Pancreas (tissue), 10 donors: ENCODE results near the gene DECR2. TPM values are rescaled to one million over a fixed set of nuclear protein-coding genes. Genes with fewer than 3 reads are reported as not detected.

Source experiments
- ATAC-seq, 4 donors: fragments of 200-7000 bp; cut with Tn5 transposase; one replicate each; pipeline versions ENCODE4 v1.8.0 to v1.9.1; 2020; ENCODE audit warnings: mild to moderate bottlenecking in 4 of 4, moderate library complexity in 4 of 4
- DNase-seq, 6 donors: peaks; one replicate each; pipeline ENCODE4 v3.0.0-alpha.2; 2020
- FAIRE-seq: peaks from 2 replicates; lab custom pipeline; 2012; peaks lifted over from hg19 to GRCh38; lab: Jason Lieb, UNC
- H3K27ac ChIP-seq, 4 donors: fragments of 200-600 bp; sonication (generic); 1 replicate in 3 of 4; 2 replicates in 1 of 4; pipeline versions ENCODE4 v1.5.0 to v1.8.0; 2020
- H3K27me3 ChIP-seq, 4 donors: fragments of 200-600 bp; one replicate each; pipeline ENCODE4 v1.8.0; 2021
- H3K36me3 ChIP-seq, 3 donors: fragments of 200-600 bp; sonication (generic) in 1 of 3; one replicate each; pipeline versions ENCODE4 v1.5.0 to v1.8.0; 2020 to 2021
- H3K4me1 ChIP-seq, 3 donors: fragments of 200-600 bp; one replicate each; pipeline ENCODE4 v1.8.0; 2021
- H3K4me3 ChIP-seq, 4 donors: fragments of 200-600 bp; sonication (generic) in 2 of 4; one replicate each; pipeline versions ENCODE4 v1.5.0 to v1.8.0; 2020 to 2021
- H3K9me3 ChIP-seq, 4 donors: fragments of 200-600 bp; one replicate each; pipeline ENCODE4 v1.8.0; 2021
- CTCF ChIP-seq, 4 donors: fragments of 200-600 bp; sonication (generic) in 3 of 4; IDR thresholded peaks; one replicate each; pipeline versions ENCODE4 v1.5.0 to v1.8.0; 2021; ENCODE audit warnings: antibody characterized with exemption in 4 of 4
- WGBS, 2 donors: extraction: QIAGEN DNeasy Blood & Tissue Kit; methylation state at CpG; one replicate each; pipeline ENCODE4 v1.1.7; 2013; 5-methylcytosine and 5-hydroxymethylcytosine counted together
- intact Hi-C, 3 donors: fragments of 100-400 bp; cut with DNase I; formaldehyde crosslinking; loops; one replicate each; pipeline versions ENCODE4 v1.11.1 to v1.14.2; 2022
- polyA plus RNA-seq, 2 donors: library from polyadenylated mRNA; stranded (reverse); fragments of 200-250 nt; gene quantifications; one replicate each; pipeline ENCODE4 v1.2.3, GENCODE V29; 2013
- total RNA-seq, 6 donors: library from RNA; stranded (reverse); fragmentation: NEBNext Ultra II Directional in 4 of 6; extraction: Animal tissue kit (Norgen Biotek cat#: 25700) in 4 of 6; gene quantifications; one replicate each; pipeline versions ENCODE4 v1.2.1 to v1.2.4, GENCODE V29; 2021 to 2023
- donor health status: healthy with polysubstance abuse.
- donor health status: DM: no; HTN: no; CAD: no; lungs with moderate emphysema.
- donor health status: DM: no; HTN: no; CAD: no.
- donor health status: control.
- donor health status: control.
- donor health status: Bipolar disorder and iron deficiency.
- donor health status: DM: yes; HTN: yes; CAD: no.
- donor health status: DM: no; HTN: no; CAD: no.
- donor health status: DM: no; HTN: no; CAD: no.
- donor health status: DM: yes; HTN: yes; CAD: no.

DECR2 gene
- total and polyA plus RNA-seq, 8 donors, result 9.2 to 68.0 (median 18.5) TPM

- FAIRE-seq, result no peak
- H3K4me3 ChIP-seq, result no peak overlapping the region
These were observed 52.8 kb downstream of the DECR2 start for GRCh38 chr16:454397-454940.

DNA sequence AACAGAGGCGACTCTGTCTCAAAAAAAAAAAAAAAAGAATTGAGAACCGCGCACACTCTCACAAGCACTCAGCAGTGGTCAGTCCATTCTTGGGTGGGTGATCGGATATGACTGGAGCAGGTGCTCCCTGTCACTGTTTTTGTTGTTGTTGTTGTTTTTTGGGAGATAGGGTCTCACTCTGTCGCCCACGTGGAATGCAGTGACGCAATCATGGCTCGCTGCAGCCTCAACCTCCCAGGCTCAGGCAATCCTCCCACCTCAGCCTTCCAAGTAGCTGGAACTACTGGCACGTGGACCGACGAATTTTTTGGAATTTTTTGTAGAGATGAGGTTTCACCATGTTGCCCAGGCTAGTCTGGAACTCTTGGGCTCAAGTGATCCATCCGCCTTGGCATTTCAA is 53.8 kb downstream of the DECR2 start:
- FAIRE-seq (no peak), DNase-seq (no peak), ATAC-seq (no peak)
- H3K4me1 ChIP-seq, result peaks cover 12 to 22% (median 16%) of the 10 kb centered on the region in 3 donors
- no peak overlapping the region for H3K4me3 ChIP-seq
- H3K9me3 ChIP-seq, result no peaks in the 10 kb centered on the region
- no peak for TF ChIP-seq CTCF (IDR thresholded peaks at IDR 0.05)
- intact Hi-C loops, result no loop called here
- no peaks in the 10 kb centered on the region for H3K36me3 ChIP-seq
- 92 to 96% methylated on average over 12 of the region's 12 CpGs for WGBS, 2 donors
- H3K27me3 ChIP-seq, result no peaks in the 10 kb centered on the region
- H3K27ac ChIP-seq, result no peak overlapping the region

More at GRCh38 chr16:454397-454940, 52.8 kb downstream of the DECR2 start:
- intact Hi-C loops, result no loop called here
- DNase-seq (no peak), ATAC-seq (no peak)
- peaks cover 12 to 26% (median 16%) of the 10 kb centered on the region in 3 donors for H3K4me1 ChIP-seq
- 93 to 95% methylated on average over 13 of the region's 13 CpGs for WGBS, 2 donors
- TF ChIP-seq CTCF (IDR thresholded peaks at IDR 0.05), result no peak
- no peaks in the 10 kb centered on the region for H3K36me3 ChIP-seq
- no peak overlapping the region for H3K27ac ChIP-seq
- no peaks in the 10 kb centered on the region for H3K27me3 ChIP-seq
- H3K9me3 ChIP-seq, result no peaks in the 10 kb centered on the region

DNA sequence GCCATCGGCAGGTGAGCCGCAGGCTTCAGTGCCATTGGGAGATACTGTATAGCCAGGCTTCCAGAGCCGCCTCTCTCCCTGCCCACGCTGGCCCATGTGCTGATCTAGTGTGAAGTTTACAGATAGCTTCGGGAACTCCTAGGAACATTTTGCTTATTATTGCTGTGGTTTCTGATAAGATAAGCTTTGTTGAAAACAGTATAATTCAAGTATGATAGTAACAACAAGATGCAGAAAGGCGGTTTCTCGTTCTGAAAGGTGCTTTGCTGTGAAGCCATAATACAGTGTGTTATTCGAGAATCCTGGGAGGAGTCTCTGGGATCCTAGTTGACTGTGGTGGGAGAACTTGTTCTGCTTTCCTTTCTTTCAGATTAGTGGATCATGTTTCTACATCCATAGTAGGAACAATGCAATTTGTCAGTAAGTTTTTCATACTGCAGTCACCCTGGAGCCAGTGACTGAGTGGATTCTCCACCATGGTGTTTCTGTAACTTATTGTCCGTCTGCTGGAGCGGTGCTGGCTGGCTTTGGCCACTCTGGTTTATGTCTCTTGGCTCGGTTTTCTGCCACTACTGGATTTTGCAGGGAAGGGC is 55.3 kb downstream of the DECR2 start:
- H3K9me3 ChIP-seq, result no peaks in the 10 kb centered on the region
- DNase-seq (no peak), ATAC-seq (peak; percentile 61 to 77 (median 70)), FAIRE-seq (no peak)
- H3K27me3 ChIP-seq, result no peaks in the 10 kb centered on the region
- peaks cover 12 to 21% (median 16%) of the 10 kb centered on the region in 3 donors for H3K4me1 ChIP-seq
- H3K36me3 ChIP-seq, result no peaks in the 10 kb centered on the region
- H3K27ac ChIP-seq, result peak overlapping the region; percentile 9 to 49 (median 34)
- no peak for TF ChIP-seq CTCF (IDR thresholded peaks at IDR 0.05)
- intact Hi-C loops, result no loop called here
- 20 to 21% methylated on average over 11 of the region's 11 CpGs for WGBS, 2 donors
- H3K4me3 ChIP-seq, result no peak overlapping the region

DNA sequence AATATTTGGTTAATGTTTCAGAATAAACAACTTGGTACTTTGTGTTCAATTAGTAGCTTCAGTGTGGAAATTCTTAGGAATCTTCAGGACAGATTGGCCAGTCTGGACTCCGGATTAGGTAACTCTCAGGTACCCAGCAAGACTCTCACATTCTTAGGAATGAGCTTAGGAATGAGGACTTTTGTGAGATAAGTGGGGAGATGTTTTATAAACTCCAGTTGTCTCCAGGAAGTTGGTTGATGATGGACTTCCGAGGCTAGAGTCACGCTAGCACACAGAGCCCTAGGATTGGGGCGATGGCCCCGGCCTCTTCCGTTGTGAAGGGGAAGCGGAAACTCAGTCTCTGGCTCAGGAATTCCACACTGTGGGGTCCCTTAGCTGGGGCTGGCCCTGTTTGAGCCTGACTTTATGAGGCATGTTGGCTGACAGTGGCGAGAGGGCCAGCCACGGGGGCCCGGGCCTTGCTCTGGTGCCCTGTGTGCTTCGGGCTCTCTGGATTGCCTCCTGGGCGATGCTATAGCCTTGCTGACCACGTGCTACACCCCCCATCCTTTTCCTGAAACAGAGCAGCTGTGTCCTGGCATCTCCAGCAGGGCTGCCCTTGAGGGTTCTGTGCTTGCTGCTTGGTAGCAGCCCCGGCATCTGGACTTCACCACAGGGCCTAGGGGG is 56.2 kb downstream of the DECR2 start:
- Histone ChIP-seq H3K27ac (peak overlapping the region; percentile 9 to 49 (median 42)), H3K9me3 (no peaks in the 10 kb centered on the region), H3K36me3 (no peaks in the 10 kb centered on the region), H3K27me3 (no peaks in the 10 kb centered on the region), H3K4me1 (peaks cover 12 to 21% (median 16%) of the 10 kb centered on the region in 3 donors), H3K4me3 (no peak overlapping the region)
- WGBS, 2 donors, result 70 to 73% methylated on average over 14 of the region's 14 CpGs
- TF ChIP-seq CTCF (IDR thresholded peaks at IDR 0.05), result no peak
- intact Hi-C loops, result no loop called here
- peak in 3 of 6 donors; percentile 43 to 55 (median 49) for DNase-seq
- FAIRE-seq, result no peak
- peak; percentile 53 to 76 (median 70) for ATAC-seq
